Thymus (tissue), 11 donors: ENCODE measurements around the gene TFEB. TPM values are rescaled to one million over a fixed set of nuclear protein-coding genes. Genes with fewer than 3 reads are reported as not detected.

ENCODE experiments used
- DNase-seq, 9 donors: peaks; one replicate each; pipeline ENCODE4 v3.0.0-alpha.2; 2013; ENCODE audit warnings: low spot score in 9 of 9, low read depth in 6 of 9, missing footprints in 1 of 9
- H3K27ac ChIP-seq, 2 donors: one replicate each; pipeline ENCODE4 v1.5.1; 2013; ENCODE audit warnings: control low read depth in 1 of 2, low read depth in 1 of 2, low read length in 1 of 2, mild to moderate bottlenecking in 1 of 2, moderate library complexity in 1 of 2
- H3K27me3 ChIP-seq, 2 donors: one replicate each; pipeline ENCODE4 v1.5.1; 2013; ENCODE audit warnings: low read length in 1 of 2; ENCODE audit not compliant: control insufficient read depth in 2 of 2, insufficient read depth in 1 of 2
- H3K36me3 ChIP-seq, 2 donors: one replicate each; pipeline ENCODE4 v1.5.1; 2013; ENCODE audit warnings: low read length in 1 of 2, mild to moderate bottlenecking in 1 of 2, moderate library complexity in 1 of 2; ENCODE audit not compliant: control insufficient read depth in 2 of 2, insufficient read depth in 2 of 2
- H3K4me1 ChIP-seq, 2 donors: one replicate each; pipeline ENCODE4 v1.5.1; 2013; ENCODE audit warnings: low read length in 2 of 2; ENCODE audit not compliant: control insufficient read depth in 2 of 2, insufficient read depth in 2 of 2
- H3K4me3 ChIP-seq, 2 donors: one replicate each; pipeline ENCODE4 v1.5.1; 2013; ENCODE audit warnings: low read length in 2 of 2, control low read depth in 1 of 2, mild to moderate bottlenecking in 1 of 2
- H3K9me3 ChIP-seq, 2 donors: one replicate each; pipeline ENCODE4 v1.5.1; 2013; ENCODE audit warnings: low read length in 1 of 2, mild to moderate bottlenecking in 1 of 2; ENCODE audit not compliant: control insufficient read depth in 2 of 2, insufficient read depth in 1 of 2
- WGBS: extraction: QIAGEN DNeasy Blood & Tissue Kit; methylation state at CpG from one replicate; pipeline ENCODE4 v1.1.7; 2013; 5-methylcytosine and 5-hydroxymethylcytosine counted together
- polyA plus RNA-seq: library from polyadenylated mRNA; stranded (reverse); fragments of 200-250 nt; gene quantifications from one replicate; pipeline ENCODE4 v1.2.3, GENCODE V29; 2013
- total RNA-seq: library from RNA; stranded (reverse); fragments of 120-200 nt; gene quantifications from one replicate; pipeline ENCODE4 v1.2.4, GENCODE V29; 2013
- donor health status: healthy.

The TFEB gene
- total and polyA plus RNA-seq, 2 donors, result 6.1 to 22.8 TPM

DNA sequence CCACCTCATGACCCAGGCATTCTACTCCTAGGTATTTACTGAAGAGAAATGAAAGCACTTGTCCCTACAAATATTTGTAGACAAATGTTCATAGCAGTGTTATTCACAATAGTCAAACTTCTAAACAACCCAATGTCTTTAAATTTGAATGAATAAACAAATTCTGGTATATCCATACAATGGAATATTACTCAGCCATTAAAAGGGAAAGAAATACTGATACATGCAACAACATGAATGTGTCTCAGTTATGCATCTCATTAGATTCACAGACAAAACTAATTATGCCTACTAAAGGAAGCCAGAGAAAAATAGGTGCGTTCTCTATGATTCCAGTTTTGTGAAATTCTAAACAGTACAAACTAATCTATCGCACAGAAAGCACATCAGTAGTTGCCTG lies 66.4 kb downstream of the TFEB start:
- H3K4me3 ChIP-seq, result no peak overlapping the region
- H3K27me3 ChIP-seq, result peaks cover 0 to 6% of the 10 kb centered on the region in 2 donors
- no peak for DNase-seq
- over 99% methylated on average over 2 of the region's 2 CpGs for WGBS
- no peaks in the 10 kb centered on the region for H3K36me3 ChIP-seq
- H3K27ac ChIP-seq, result no peak overlapping the region
- no peaks in the 10 kb centered on the region for H3K9me3 ChIP-seq
- H3K4me1 ChIP-seq, result no peaks in the 10 kb centered on the region

DNA sequence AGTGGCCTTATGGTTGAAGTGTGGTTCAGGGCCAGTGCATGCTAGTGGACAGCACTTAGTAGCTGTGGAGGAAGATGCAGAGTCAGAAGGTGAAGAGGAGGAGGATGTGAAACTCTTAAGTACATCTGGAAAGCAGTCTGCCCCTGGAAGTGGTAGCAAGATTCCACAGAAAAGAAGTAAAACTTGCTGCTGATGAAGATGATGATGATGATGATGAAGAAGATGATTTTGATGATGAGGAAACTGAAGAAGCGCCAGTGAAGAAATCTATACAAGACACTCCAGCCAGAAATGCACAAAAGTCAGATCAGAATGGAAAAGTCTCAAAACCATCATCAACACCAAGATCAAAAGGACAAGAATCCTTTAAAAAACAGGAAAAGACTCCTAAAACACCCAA lies 68.2 kb downstream of the TFEB start:
- Histone ChIP-seq H3K27me3 (peaks cover 0 to 10% of the 10 kb centered on the region in 2 donors), H3K9me3 (no peaks in the 10 kb centered on the region), H3K4me1 (no peaks in the 10 kb centered on the region), H3K27ac (no peak overlapping the region), H3K36me3 (no peaks in the 10 kb centered on the region), H3K4me3 (no peak overlapping the region)
- DNase-seq, result no peak
- WGBS, result 98% methylated on average over 1 of the region's 1 CpG

DNA sequence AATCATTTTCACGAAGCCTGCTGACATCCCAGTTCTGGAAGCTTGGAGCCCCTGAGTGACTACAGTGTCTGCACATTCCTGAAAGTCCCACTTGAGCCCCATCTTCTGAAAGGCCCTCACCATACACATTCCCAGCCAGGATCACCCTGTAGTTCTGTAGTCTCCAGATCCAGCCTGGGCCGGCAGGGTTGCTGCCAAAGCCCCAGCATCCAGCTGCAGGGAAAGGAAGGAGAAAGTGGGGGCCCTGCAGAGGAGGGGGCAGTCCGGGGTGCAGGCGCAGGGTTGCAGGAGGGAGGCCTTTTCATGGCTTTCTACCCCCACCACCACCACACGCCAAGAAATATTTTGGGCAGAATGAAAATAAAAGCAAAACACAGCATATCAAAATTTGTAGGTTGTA lies 71.1 kb downstream of the TFEB start:
- DNase-seq, result no peak
- peaks cover 0 to 11% of the 10 kb centered on the region in 2 donors for H3K27me3 ChIP-seq
- no peaks in the 10 kb centered on the region for H3K4me1 ChIP-seq
- H3K27ac ChIP-seq, result no peak overlapping the region
- H3K4me3 ChIP-seq, result no peak overlapping the region
- 93% methylated on average over 5 of the region's 5 CpGs for WGBS
- no peaks in the 10 kb centered on the region for H3K9me3 ChIP-seq
- no peaks in the 10 kb centered on the region for H3K36me3 ChIP-seq

DNA sequence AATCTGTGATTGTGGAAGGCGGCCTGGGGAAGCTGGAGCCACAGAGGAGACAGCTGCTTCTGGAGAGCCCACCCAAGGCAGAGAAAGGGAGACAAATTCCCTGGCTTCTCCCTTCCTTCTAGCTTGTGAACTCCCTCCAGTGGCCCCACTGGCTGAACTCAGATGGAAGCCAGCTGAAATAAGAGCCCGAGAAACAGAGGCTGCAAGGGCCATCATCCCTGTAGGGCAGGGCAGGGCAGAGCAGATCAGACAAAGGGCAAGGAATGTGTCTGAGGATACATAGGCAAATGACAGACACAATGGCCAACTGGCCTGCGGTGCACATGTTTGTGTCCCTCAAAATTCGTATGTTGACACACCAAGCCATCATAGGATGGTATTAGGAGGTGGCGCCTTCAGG lies 71.8 kb downstream of the TFEB start:
- Histone ChIP-seq H3K27me3 (peaks cover 0 to 11% of the 10 kb centered on the region in 2 donors), H3K4me3 (no peak overlapping the region), H3K9me3 (no peaks in the 10 kb centered on the region), H3K4me1 (no peaks in the 10 kb centered on the region), H3K36me3 (no peaks in the 10 kb centered on the region), H3K27ac (no peak overlapping the region)
- no peak for DNase-seq
- whole genome bisulfite sequencing, result 94% methylated on average over 5 of the region's 5 CpGs

DNA sequence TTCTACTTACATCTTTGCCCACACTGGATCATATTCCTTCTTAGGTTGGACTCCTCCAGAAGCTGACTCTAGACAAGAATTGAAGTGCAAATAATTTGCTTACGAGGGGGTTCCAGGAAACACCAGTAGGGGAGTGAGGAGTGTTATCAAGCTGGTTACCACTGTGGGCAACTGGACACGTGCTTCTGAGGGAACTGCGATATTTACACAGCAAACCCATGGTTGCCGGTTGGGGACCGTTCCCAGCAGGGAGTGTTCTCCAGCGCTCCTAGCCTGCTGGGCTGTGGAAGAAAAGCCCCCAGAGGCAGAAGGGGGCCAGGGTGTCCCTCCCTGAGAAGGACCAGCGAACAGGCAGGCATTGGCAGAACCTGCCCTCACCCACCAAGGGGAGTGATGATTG lies 75.5 kb downstream of the TFEB start:
- Histone ChIP-seq H3K27ac (no peak overlapping the region), H3K27me3 (peaks cover 0 to 13% of the 10 kb centered on the region in 2 donors), H3K9me3 (no peaks in the 10 kb centered on the region), H3K4me3 (no peak overlapping the region), H3K4me1 (peaks cover 0 to 13% of the 10 kb centered on the region in 2 donors), H3K36me3 (no peaks in the 10 kb centered on the region)
- no peak for DNase-seq
- 44% methylated on average over 7 of the region's 7 CpGs for WGBS

DNA sequence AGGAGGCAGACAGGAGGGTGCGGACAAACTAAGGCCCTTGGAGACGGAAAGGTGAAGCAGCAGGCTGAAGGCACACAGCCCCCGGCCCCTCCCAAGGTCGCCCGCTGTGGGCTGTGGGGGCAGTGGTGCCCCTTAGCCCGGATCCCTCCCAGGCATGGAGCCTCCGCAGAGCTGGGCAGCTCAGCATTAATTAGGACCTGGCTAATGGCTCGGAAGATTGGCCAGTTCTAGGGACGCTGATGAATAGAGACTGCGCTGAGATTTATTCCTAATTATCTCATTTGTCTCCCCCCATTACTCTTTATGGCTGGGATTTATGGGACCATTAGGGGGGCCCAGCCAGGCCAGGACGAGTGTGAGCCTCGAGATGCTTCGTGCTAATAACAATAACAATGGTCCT lies 76.8 kb downstream of the TFEB start:
- Histone ChIP-seq H3K4me3 (no peak overlapping the region), H3K27me3 (peaks cover 0 to 14% of the 10 kb centered on the region in 2 donors), H3K4me1 (peaks cover 0 to 13% of the 10 kb centered on the region in 2 donors), H3K27ac (no peak overlapping the region), H3K36me3 (no peaks in the 10 kb centered on the region), H3K9me3 (no peaks in the 10 kb centered on the region)
- 95% methylated on average over 13 of the region's 13 CpGs for WGBS
- DNase-seq, result no peak

DNA sequence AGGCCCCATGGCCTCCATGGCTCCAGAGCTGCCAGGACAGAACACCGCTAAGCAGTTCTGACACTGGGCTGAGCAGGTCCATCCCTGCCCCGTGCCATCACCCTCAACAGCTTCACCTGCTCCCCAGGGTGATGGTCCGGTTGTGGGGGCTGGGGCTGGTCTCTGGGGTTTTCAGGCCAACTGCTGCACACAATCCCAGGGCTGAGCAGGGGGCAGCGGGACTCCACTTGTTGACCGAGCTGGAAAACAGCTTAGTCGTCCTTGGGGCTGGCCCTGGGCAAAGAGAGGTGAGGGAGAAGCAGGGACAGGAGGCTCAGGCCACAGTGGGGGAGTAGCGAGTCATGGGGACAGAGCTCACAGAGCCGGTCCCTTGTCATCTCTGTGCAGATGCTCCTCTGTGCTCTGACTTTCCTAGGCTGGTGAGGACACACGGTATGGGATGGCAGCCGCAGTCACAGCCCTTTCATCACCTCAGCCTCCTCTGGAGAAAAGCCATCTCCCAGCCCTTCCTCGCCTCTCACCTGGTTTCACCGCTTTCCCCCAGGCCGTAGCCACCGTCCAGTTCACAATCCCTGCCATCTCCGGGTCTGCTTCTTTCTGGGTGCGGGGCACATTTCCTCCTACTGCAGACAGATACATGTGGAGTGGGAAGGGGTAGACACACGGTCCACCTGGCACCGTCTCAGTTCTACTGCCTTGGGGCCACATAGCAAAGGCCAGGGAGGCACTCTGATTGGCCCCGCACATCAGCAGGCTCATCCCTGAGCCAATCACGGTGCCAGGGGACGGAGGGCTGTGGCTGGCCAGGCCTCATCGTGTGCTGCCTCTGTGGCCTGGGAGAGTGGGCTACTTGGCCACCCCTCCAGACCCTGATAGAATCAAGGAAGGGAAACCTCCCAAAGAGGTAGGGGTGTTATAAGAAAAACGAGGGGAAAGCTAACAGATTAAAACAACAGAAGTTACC lies 78.0 kb downstream of the TFEB start:
- H3K4me3 ChIP-seq, result no peak overlapping the region
- no peak overlapping the region for H3K27ac ChIP-seq
- H3K4me1 ChIP-seq, result peaks cover 0 to 13% of the 10 kb centered on the region in 2 donors
- no peaks in the 10 kb centered on the region for H3K36me3 ChIP-seq
- no peaks in the 10 kb centered on the region for H3K9me3 ChIP-seq
- DNase-seq, result no peak
- WGBS, result 95% methylated on average over 23 of the region's 23 CpGs
- H3K27me3 ChIP-seq, result peaks cover 0 to 9% of the 10 kb centered on the region in 2 donors

DNA sequence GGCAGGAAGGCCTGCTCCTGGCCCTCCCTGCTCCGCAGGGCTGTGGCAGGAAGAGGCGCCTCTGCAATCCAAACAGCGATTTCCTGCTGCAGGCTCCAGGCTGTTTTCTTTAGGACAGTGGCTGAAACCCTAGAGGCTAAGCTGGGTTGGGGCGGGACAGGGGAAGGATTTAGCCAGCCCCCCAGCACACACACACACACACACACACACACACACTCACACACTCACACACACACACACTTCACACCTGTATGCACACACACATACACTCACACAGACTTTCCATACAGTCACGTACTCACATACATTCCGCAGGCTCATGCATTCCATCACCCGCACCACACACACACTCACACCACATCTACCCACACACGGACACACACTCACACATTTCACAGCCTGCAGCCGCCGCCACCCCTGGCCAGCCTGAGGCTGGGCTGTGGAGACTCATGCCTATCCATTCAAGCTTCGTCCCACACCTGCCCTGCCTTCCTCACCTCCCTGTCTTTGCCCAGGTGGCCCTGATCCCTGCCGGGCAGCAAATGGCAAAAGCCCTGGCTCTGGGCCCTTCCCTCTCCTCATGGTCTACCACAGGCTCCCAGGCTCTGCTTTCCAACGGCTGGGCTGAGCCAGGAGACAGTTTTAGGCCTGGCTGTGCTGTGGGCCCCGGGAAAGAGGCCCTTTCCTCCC lies 79.3 kb downstream of the TFEB start:
- no peaks in the 10 kb centered on the region for H3K9me3 ChIP-seq
- H3K4me1 ChIP-seq, result peaks cover 0 to 13% of the 10 kb centered on the region in 2 donors
- no peak overlapping the region for H3K4me3 ChIP-seq
- H3K27me3 ChIP-seq, result peaks cover 0 to 9% of the 10 kb centered on the region in 2 donors
- H3K36me3 ChIP-seq, result no peaks in the 10 kb centered on the region
- no peak overlapping the region for H3K27ac ChIP-seq
- 63% methylated on average over 14 of the region's 14 CpGs for WGBS
- no peak for DNase-seq

DNA sequence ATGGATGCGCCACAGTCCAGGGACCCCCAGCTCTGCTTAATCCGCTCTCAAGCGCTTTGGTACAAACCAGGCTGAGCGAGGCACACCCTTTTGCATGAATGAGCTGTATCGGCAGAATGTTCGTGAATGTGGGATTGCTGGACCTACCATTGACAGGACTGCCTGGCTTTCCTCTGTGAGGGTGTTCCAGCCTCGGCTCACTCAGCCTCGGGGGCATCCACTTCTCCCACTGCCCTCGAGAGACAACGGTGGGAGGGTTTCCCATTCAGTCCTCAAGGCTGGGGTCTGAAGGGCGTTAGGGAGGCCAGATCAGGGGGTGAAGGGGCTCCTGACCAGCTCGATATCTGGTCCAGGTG lies 79.8 kb downstream of the TFEB start:
- Histone ChIP-seq H3K27ac (no peak overlapping the region), H3K36me3 (no peaks in the 10 kb centered on the region), H3K27me3 (peaks cover 0 to 9% of the 10 kb centered on the region in 2 donors), H3K9me3 (no peaks in the 10 kb centered on the region), H3K4me3 (no peak overlapping the region), H3K4me1 (peaks cover 0 to 13% of the 10 kb centered on the region in 2 donors)
- WGBS, result 61% methylated on average over 12 of the region's 12 CpGs
- no peak for DNase-seq
